ENCODE results near the gene CYTH1. TPM values are rescaled to one million over a fixed set of nuclear protein-coding genes. Genes with fewer than 3 reads are reported as not detected.

Gene CYTH1
- total RNA-seq, 4 donors from 2014 or later = 50.0 to 139 (median 83.7) TPM

DNA sequence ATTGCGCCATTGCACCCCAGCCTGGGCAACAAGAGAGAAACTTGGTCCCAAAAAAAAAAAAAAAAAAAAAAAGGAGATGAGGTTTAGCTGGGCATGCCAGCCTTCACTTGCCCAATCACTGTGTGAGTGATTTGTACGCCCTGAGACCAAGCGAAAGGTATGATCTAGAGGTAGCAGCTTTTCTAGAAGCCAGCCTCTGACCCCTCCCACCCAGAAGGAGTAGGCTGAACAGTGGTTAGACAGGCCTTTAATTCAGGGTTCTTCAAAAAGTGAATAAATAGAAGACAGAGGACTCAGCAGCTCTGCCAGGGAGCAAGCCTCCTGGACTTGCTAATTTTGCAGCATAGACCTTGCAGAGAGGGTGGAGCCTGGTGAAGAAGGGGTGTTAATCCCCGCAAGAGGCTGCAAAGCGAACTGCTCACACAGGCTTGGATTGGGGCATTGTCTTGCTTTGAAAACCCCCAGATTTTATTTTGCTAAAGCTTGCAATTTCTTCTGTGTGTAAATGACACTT is 7.1 kb upstream of the CYTH1 start:
- DNase-seq (ENCODE audit: low spot score) = no peak
- no peak for ATAC-seq (ENCODE audit: low FRiP score)
- TF ChIP-seq, protein P1, sequence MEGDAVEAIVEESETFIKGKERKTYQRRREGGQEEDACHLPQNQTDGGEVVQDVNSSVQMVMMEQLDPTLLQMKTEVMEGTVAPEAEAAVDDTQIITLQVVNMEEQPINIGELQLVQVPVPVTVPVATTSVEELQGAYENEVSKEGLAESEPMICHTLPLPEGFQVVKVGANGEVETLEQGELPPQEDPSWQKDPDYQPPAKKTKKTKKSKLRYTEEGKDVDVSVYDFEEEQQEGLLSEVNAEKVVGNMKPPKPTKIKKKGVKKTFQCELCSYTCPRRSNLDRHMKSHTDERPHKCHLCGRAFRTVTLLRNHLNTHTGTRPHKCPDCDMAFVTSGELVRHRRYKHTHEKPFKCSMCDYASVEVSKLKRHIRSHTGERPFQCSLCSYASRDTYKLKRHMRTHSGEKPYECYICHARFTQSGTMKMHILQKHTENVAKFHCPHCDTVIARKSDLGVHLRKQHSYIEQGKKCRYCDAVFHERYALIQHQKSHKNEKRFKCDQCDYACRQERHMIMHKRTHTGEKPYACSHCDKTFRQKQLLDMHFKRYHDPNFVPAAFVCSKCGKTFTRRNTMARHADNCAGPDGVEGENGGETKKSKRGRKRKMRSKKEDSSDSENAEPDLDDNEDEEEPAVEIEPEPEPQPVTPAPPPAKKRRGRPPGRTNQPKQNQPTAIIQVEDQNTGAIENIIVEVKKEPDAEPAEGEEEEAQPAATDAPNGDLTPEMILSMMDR (IDR thresholded peaks at IDR 0.05) = no peak

DNA sequence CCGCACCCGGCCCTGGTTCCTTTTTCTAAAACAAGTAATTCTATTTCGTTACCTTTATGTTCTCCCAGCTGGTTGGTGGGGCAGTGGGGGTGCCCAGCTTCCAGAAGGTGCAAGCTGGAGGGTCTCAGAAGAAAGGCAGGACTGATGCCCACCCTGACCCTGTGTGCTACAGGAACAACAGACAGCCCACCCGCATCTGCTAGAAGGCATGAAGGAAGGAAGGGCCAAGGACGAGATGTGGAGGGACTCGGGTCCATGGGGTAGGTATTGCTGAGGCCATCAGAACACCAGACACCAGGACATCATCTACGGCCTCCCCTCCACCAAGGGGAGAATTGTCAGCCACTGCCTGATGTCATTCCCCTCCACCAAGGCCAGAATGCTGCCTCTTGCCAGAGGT is 6.4 kb upstream of the CYTH1 start:
- TF ChIP-seq, protein P1 (IDR thresholded peaks at IDR 0.05) = no peak
- no peak for ATAC-seq (ENCODE audit: low FRiP score)
- no peak for DNase-seq (ENCODE audit: low spot score)

DNA sequence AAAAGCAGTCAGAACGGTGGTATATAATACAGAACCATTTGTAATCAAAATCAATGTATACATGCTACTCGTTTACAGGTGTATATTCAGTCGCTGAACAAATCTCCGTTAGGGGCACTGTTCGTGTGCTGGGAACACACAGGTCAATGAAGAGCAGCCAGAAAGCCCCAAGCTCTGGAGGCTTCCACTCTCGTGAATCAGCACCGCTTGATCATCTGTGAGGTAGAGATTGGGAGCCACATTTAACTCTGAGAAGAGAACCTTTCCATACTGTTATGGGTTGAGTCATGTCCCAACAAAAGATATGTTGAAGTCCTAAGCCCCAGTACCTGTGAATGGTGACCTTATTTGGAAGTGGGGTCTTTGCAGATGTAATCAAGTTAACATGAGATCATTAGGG is 5.4 kb upstream of the CYTH1 start:
- ATAC-seq (ENCODE audit: low FRiP score) = no peak

DNA sequence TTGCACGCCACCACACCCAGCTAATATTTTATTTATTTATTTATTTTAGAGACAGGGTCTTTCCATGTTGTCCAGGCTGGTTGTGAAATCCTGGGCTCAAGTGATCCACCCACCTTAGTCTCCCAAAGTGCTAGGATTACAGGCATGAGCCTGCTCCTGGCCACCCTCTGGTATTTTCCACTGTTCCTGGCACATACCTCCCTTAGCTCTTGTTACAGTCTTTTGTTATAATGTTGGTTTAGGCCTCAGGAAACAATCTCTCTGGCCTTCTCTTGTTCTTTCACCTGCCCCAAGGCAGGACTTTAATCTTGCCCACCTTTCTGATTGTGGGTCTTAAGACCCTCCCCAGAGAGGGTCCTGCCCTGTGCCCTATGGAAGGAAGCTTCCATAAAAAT is 3.6 kb upstream of the CYTH1 start:
- no peak for DNase-seq (ENCODE audit: low spot score)
- no peak for ATAC-seq (ENCODE audit: low FRiP score)
- TF ChIP-seq, protein P1 (IDR thresholded peaks at IDR 0.05) = no peak

More for the DNA sequence above, 5.4 kb upstream of the CYTH1 start:
- DNase-seq (ENCODE audit: low spot score) = no peak
- TF ChIP-seq, protein P1 (IDR thresholded peaks at IDR 0.05) = no peak

DNA sequence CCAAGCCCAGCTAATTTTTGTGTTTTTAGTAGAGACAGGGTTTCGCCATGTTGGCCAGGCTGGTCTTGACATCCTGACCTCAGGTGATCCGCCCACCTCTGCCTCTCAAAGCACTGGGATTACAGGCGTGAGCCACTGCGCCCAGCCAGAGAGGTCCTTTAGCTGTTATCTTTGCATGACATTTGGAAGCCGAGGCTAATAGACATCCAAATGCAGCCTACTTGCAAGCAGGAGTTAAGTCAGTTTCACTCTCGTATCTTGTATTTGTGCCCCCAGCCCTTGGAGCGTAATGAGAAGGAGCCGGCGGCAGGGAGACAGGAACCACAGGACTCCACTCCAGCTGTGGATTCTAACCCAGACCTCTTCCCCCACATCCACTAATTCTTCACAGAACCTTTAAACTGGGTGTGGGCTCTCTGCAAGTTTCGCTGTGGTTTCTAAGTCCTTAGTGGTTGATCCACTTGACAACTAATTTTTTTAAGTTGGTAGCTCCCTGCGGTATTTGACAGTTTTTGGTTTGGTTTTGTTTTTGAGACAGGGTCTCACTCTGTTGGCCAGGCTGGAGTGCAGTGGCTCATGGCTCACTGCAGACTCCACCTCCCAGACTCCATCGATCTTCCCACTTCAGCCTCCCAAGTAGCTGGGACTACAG is 3.1 kb upstream of the CYTH1 start:
- TF ChIP-seq, protein P1 (IDR thresholded peaks at IDR 0.05) = no peak
- ATAC-seq (ENCODE audit: low FRiP score) = no peak
- DNase-seq (ENCODE audit: low spot score) = no peak

DNA sequence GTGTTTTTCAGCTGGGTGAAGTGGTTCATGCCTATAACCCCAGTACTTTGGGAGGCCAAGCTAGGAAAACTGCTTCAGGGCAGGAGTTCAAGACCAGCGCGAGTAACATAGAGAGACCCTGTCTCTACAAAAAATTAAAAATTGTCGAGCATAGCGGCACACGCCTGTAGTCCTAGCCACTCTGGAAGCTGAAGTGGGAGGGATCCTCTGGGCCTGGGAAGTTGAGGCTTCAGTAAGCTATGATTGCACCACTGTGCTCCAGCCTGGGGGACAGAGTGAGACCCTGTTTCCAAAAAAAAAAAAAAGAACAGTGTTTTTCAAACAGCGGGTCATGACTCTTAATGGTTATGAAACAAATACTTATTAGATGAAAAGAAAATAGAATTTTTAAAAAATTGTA is 2.3 kb upstream of the CYTH1 start:
- no peak for ATAC-seq (ENCODE audit: low FRiP score)
- TF ChIP-seq, protein P1 (IDR thresholded peaks at IDR 0.05) = no peak

DNA sequence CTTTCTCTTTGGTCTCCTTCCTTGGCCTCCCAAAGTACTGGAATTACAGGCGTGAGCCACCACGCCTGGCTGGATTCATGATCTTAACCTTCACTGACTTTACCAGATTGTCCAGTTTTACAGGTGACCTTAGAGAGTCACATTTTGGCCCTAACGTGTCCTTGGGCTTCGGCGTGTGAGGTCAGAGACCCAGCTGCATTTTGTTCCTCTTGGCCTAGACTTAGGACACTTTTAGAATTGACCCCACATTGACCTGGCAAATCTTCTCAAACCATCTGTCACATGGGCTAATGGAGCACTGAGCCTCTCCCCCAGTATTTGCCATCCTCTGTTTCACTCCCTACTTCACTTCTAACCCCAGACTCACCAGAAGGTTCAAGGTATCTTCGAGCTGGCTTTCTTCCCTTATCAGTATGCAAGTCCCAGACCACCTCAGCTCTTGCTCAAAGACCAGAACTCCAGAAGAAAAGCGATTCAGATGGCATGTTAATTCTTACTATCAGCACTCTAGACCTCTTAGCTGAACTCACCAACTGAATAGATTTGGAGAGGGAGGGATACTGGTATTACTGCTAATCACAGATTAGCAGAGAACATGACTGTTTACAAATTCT is 1.7 kb upstream of the CYTH1 start:
- DNase-seq (ENCODE audit: low spot score) = no peak

More for the DNA sequence above, 2.3 kb upstream of the CYTH1 start:
- DNase-seq (ENCODE audit: low spot score) = no peak

More for the DNA sequence above, 1.7 kb upstream of the CYTH1 start:
- no peak for ATAC-seq (ENCODE audit: low FRiP score)
- TF ChIP-seq, protein P1 (IDR thresholded peaks at IDR 0.05) = no peak

All from omental fat pad (tissue), 4 donors.